ENCODE data around the gene LRFN3.

DNA sequence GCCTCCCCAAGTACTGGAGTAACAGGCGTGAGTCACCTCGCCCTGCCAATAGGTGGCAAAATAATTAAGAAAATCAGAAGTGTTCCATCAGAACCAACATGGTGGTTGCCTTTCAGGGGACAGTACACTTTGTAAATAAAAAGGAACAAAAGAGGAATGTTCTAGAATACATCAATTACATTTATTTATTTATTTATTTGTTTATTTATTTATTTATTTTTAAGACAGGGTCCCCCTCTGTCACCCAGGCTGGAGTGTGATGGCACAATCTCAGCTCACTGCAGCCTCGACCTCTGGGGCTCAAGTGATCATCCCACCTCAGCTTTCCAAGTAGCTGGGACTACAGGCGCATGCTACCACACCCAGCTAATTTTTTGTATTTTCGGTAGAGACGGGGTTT, 15.2 kb upstream of the LRFN3 start:
- no peak for TF ChIP-seq RARB (CRISPR knock-in tag; IDR thresholded peaks at IDR 0.05)
- TF ChIP-seq GLIS3 (CRISPR knock-in tag; IDR thresholded peaks at IDR 0.05), result no peak
- no peak for TF ChIP-seq ZNF8 (CRISPR knock-in tag; IDR thresholded peaks at IDR 0.05)

Data from SK-N-SH treated with all-trans-retinoic acid at 6 μM for 48 hours (cell line).